HCT116 (cell line): ENCODE measurements around the gene ZPBP.

ENCODE experiments used
- CEBPB ChIP-seq: IDR thresholded peaks from 2 replicates; pipeline ENCODE4 v1.6.1; 2012; ENCODE audit warnings: low read depth
- EZH2 ChIP-seq: fragments of 200-600 bp; sonication (generic); IDR thresholded peaks from 2 replicates; pipeline ENCODE4 v1.6.1; 2017; ENCODE audit warnings: antibody characterized with exemption, mixed run types
- EZH2phosphoT487 ChIP-seq: fragments of 200-600 bp; IDR thresholded peaks from 2 replicates; pipeline ENCODE4 v1.6.1; 2018; ENCODE audit warnings: antibody characterized with exemption, borderline replicate concordance
- POLR2A ChIP-seq: IDR thresholded peaks from 2 replicates; pipeline ENCODE4 v1.7.0; 2011; ENCODE audit warnings: borderline replicate concordance; ENCODE audit not compliant: insufficient read depth, insufficient read length; ENCODE audit errors: extremely low read depth
- POLR2AphosphoS5 ChIP-seq: IDR thresholded peaks from 2 replicates; pipeline ENCODE4 v1.6.1; 2011; ENCODE audit warnings: mild to moderate bottlenecking, low read depth, low read length, moderate library complexity
- RAD21 ChIP-seq: IDR thresholded peaks from 2 replicates; pipeline ENCODE4 v1.6.1; 2012; ENCODE audit warnings: low read depth, mild to moderate bottlenecking
- TCF7L2 ChIP-seq: IDR thresholded peaks from 2 replicates; pipeline ENCODE4 v1.7.0; 2011; ENCODE audit warnings: borderline replicate concordance, inconsistent platforms; ENCODE audit not compliant: insufficient read depth, insufficient read length; ENCODE audit errors: extremely low read depth
- TF ChIP-seq, protein P1 (sequence below), 3 experiments: fragments of 200-600 bp in 1 of 3; sonication (generic) in 1 of 3; IDR thresholded peaks in 2 of 3; conservative IDR thresholded peaks in 1 of 3; 2 replicates each; pipeline ENCODE4 v1.5.1; 2012 to 2017; ENCODE audit warnings: low read depth in 2 of 3, low read length in 2 of 3, antibody characterized with exemption in 1 of 3, borderline replicate concordance in 1 of 3, control low read depth in 1 of 3, mild to moderate bottlenecking in 1 of 3, mixed read lengths in 1 of 3, mixed run types in 1 of 3, moderate library complexity in 1 of 3; ENCODE audit not compliant: insufficient read depth in 1 of 3
- TF ChIP-seq, protein P2 (sequence below): IDR thresholded peaks from 2 replicates; pipeline ENCODE4 v1.6.1; 2012
- TF ChIP-seq, protein P3 (sequence below): IDR thresholded peaks from 2 replicates; pipeline ENCODE4 v1.6.1; 2012; ENCODE audit warnings: low read depth

DNA sequence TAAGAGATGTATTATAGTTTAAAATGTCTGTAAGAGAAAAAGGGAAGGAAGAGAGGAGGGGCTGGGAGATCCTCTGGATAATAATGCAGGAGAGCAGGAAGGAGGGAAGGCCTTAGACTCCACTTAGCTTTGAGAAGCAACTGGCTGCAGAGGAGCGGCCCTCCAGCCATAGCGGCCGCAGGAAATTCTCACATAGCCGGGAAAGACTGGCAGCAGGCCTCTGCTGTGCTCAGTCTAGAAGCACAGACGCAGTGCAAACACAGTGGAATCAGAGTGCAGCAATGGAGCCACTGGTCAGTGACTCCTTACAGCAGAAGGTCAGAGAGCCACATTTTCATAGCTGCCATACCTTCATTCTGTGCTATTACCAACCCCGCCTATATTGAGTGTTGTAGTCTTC is 166.3 kb downstream of the ZPBP start:
- TF ChIP-seq EZH2phosphoT487 (no peak), POLR2A (no peak), POLR2AphosphoS5 (no peak), TCF7L2 (no peak), EZH2 (no peak), RAD21 (no peak), CEBPB (no peak)
- TF ChIP-seq, protein P1, sequence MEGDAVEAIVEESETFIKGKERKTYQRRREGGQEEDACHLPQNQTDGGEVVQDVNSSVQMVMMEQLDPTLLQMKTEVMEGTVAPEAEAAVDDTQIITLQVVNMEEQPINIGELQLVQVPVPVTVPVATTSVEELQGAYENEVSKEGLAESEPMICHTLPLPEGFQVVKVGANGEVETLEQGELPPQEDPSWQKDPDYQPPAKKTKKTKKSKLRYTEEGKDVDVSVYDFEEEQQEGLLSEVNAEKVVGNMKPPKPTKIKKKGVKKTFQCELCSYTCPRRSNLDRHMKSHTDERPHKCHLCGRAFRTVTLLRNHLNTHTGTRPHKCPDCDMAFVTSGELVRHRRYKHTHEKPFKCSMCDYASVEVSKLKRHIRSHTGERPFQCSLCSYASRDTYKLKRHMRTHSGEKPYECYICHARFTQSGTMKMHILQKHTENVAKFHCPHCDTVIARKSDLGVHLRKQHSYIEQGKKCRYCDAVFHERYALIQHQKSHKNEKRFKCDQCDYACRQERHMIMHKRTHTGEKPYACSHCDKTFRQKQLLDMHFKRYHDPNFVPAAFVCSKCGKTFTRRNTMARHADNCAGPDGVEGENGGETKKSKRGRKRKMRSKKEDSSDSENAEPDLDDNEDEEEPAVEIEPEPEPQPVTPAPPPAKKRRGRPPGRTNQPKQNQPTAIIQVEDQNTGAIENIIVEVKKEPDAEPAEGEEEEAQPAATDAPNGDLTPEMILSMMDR (IDR thresholded peaks at IDR 0.05 in 2 of 3, conservative IDR thresholded peaks at IDR 0.05 in 1 of 3; ENCODE audit: borderline replicate concordance in 1 of 3, insufficient read depth in 1 of 3, low read depth in 2 of 3, low read length in 2 of 3), result no peak
- TF ChIP-seq, protein P2, sequence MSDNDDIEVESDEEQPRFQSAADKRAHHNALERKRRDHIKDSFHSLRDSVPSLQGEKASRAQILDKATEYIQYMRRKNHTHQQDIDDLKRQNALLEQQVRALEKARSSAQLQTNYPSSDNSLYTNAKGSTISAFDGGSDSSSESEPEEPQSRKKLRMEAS, result no peak
- TF ChIP-seq, protein P3, sequence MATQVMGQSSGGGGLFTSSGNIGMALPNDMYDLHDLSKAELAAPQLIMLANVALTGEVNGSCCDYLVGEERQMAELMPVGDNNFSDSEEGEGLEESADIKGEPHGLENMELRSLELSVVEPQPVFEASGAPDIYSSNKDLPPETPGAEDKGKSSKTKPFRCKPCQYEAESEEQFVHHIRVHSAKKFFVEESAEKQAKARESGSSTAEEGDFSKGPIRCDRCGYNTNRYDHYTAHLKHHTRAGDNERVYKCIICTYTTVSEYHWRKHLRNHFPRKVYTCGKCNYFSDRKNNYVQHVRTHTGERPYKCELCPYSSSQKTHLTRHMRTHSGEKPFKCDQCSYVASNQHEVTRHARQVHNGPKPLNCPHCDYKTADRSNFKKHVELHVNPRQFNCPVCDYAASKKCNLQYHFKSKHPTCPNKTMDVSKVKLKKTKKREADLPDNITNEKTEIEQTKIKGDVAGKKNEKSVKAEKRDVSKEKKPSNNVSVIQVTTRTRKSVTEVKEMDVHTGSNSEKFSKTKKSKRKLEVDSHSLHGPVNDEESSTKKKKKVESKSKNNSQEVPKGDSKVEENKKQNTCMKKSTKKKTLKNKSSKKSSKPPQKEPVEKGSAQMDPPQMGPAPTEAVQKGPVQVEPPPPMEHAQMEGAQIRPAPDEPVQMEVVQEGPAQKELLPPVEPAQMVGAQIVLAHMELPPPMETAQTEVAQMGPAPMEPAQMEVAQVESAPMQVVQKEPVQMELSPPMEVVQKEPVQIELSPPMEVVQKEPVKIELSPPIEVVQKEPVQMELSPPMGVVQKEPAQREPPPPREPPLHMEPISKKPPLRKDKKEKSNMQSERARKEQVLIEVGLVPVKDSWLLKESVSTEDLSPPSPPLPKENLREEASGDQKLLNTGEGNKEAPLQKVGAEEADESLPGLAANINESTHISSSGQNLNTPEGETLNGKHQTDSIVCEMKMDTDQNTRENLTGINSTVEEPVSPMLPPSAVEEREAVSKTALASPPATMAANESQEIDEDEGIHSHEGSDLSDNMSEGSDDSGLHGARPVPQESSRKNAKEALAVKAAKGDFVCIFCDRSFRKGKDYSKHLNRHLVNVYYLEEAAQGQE, result no peak
